NCI-H1092 treated with DMSO at 0.1 percent for 48 hours (cell line): ENCODE measurements around the gene GADD45G.

Experiments used
- DNase-seq: peaks from one replicate; lab custom pipeline; 2025; lab: John Stamatoyannopoulos, UW

Gene GADD45G

DNA sequence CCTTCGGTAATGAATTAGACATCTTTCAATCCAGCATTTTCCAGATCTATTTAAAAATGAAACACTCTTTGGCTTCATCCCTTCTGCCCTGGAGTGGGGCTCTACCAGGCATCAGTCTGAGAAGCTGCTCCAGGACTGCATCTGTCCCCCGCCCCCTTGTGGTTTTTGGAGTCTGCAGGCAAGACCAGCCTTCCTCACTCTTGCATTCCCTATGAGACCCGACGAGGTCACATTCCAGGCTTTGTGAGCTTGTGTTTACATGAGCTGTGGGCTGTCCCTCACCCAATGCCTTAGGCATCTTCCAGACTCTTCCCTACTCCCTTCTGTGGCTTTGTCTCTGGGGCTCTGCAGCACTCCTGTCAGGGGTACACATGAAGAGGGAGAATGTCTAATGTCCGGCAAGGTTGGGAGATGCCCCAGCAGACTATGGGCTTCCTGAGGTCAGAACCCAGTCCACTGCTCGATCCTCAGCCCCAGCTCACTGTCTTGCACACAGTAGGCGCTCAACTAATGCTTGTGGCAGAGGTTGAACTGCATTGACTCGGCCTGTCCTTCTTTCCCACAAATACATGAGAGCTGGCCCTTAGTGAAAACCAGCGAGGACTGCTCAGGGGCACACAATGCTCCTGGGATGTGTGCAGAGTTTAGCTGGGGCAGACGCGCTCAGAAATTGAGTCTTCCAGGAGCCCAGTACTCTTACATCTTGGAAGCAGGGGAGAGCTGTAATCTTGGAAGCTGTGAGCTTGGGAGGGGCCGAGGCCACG lies 11.7 kb upstream of the GADD45G start:
- no peak for DNase-seq

DNA sequence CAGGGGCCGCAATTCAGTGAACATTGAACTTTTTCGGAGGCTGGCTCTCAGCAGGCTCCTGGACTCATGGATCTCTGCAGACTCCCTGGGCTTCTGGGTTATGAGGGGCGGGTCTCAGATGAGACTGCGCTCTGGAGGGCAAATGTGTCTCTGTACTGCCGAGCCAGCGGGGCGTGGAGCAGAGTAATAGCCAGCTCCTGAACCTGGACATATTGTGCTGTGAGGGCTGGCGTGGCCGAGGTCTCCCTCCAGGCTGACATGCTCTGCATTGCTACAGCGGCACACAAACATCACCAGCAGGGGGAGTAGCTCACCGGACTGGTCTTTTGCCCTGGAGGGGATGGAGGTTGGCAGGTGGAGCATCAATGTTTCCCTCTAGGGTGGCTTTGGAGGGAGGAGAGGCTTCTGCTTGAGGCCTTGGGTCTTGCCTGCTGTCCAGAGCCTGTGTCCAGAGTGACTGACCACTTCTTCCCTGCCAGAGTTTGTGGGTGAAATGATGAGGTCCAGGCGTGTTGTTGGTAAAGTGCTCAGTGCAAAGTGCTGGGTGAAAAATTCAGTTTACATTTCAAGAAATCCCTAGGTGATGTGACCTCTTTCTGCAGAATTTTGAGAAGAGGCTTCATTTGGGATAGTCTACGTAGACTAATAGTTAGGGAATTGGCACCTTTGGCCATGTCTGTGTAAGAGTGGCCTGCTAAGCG lies 10.9 kb upstream of the GADD45G start:
- no peak for DNase-seq

GRCh38 chr9:89594811-89595550 lies 9.8 kb upstream of the GADD45G start:
- no peak for DNase-seq

DNA sequence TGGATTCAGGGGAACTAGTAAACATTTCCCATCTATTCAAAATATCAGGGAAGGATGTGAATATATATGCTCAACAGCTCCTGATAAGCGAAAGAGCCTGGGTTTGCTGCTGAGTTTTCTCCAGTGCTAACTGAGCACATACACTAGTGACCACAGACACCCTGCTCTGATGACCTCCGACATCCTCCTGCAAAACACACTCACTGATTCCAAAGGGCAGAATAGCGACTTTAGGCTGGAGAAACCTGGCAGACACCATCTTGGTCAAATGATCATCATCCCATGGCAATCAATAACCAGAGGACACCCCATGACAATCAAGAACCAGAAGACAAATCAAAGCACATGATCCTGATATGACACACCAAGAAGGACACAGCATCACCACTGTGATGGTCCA lies 9.2 kb upstream of the GADD45G start:
- no peak for DNase-seq

DNA sequence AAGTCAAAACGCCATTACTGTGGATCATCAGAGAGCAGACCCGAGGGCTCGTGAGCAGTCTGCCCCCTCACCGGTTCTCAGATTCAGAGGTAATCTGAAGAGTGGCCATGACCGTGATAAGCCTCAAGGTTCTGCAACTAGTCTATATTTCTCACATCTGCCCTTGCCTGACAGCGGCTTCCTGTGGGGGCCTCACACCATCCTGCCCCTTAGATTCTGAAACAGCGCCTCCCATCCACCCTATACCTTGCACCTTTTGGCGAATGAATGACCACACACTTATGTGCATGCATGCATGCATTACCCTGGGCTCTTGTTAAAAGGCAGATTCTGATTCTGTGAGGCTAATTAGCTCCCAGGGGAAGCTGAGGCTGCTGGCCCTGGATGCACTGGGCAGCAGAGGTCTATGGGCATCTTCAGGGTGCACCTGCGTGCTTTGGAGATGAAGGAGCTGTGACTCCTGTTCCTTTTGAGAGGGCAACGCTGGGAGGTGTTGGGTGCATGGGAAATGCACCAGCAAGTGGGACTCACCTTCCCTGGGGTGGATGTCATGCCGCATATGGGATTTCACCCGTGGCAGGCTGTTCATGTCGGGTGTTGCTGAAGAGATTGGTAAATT lies 7.8 kb upstream of the GADD45G start:
- DNase-seq = no peak

DNA sequence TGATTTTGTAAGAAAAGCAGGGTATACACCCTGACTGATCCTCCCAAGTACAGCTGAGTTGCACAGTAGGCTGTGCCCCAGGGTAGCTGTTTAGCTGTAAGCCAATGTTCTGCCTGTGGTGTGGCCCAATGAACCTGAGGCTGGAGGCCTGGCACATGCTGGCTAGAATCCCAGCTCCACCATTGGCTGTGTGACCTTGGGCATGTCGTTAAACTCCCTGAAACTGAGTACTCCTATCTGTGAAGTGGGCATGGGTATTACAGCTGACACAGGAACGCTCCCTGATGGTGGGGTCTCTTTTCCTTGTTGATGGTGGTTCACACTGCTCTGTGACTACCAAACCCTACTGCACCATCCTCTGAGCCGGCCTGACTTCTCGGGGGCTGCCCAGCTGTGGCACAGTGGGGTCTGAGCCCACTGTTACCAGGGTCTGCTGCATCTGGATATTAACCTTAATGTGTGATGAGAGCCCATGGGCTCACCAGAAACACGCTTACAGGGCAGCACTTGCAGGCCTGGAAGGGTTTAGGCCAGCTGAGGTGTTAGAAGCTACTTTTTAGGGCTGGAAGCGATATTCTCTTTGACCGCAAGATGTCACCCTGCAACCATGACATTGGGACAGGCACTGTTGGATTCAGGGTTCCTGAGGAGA lies 7.0 kb upstream of the GADD45G start:
- peak; percentile 30 for DNase-seq

GRCh38 chr9:89598363-89598713 lies 6.5 kb upstream of the GADD45G start:
- no peak for DNase-seq

DNA sequence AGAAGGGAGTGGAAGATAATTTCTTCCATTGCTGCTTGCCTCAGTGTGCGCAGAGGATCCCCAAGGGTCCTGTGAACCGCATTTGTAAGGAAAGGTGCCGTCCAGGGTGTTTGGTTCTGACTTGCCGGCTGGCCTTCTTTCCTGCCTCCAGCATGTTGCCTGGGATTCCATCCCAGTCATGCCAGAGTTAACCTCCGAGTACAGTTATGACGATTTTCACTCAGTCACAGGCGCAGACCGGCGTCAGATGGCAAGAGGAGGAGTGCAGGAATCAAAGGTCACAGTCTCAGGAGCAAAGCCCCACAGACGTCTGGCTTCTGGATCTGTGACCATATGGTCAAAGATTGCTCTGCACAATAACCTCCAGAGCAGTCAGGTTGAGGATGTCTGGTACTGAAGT lies 5.9 kb upstream of the GADD45G start:
- DNase-seq = no peak

GRCh38 chr9:89600831-89601230 lies 4.0 kb upstream of the GADD45G start:
- DNase-seq = no peak

DNA sequence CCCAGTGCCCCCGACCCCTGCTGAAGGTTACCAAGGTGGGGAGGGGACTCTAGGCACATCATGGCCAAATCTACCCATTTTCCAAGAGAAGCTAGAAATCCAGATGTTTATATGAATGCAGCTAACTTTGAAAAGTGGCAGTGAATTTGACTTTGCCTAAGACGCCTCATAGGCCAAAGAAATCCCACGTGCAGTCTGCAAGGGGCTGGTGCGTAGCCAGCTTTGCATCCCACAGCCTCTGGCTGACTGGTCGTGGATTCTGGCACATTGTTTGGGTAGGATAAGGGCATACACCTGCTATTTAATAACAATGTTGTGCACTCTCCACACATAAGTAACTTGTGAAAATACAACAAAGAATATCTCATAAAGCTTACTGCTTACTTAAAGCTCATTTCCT lies 3.5 kb upstream of the GADD45G start:
- DNase-seq = no peak

DNA sequence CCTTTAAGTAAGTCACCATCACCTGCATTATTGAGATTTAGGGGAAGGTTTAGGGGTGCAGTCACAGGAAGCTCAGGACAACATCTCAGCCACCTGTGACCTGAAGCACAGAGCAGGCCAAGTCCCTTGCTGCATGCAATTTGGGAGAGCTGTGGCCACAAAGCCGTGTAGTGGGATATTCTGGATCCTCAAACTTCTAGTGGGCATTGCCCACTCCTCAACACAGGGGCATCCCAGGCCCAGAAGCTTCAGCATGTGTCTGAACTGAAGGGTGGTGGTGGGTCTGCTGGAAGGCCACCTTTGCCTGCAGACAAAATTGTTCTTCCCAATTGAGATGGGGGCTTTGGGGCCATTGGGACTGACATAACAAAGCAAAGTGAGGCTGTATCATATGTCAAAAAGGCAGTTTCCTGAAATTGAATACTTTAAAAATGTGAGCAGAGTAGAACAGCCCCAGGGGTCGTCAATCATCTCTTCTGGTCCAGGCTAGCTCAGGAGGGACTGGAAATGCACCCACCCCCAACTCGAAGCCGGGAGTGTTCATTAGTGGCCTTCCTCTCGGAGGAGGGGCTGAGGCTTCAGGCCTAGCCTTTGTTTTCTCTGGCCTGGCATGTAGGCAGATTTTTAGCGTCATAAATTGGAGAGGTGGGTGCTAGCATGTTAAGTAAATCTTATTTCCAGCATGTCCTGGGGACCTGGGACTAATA lies 2.8 kb upstream of the GADD45G start:
- no peak for DNase-seq

DNA sequence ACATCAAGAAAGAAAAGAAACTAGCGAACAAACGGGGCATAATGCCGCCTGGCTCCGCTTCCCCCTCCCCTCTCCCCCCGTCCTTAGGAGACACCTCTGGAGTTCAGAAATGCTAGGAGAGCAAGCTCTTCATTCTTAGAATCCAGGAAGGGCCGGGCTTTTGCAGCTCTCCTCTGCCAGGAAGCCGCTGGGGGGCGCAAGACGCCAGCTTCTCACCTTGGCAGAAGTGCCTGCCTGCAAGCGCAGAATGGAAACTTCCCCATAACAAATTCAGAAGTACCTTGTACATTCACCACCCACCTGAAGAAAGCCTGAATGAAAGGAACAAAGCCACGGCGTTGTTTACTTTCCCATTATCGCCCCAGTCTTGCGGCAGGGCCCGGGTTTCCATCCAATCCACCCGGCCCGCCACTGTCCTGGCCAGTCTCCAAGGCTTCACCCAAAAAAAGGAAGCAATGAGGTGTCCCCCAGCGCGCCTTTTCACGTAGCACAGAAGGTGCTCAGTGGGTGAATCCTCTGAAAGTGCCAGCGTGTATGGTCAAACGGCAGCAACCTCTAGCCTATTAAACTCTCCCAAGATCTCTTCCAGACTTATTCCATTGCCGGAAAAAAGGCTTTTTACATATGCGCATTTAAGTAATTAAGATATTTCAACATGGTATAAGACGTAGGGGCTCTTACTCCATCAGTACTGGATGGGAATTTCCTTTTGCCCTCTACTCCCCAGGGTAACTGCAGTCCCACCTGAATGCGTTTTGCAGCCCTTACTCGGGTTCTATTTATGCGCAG lies 1.6 kb upstream of the GADD45G start:
- DNase-seq = peak; percentile 94

DNA sequence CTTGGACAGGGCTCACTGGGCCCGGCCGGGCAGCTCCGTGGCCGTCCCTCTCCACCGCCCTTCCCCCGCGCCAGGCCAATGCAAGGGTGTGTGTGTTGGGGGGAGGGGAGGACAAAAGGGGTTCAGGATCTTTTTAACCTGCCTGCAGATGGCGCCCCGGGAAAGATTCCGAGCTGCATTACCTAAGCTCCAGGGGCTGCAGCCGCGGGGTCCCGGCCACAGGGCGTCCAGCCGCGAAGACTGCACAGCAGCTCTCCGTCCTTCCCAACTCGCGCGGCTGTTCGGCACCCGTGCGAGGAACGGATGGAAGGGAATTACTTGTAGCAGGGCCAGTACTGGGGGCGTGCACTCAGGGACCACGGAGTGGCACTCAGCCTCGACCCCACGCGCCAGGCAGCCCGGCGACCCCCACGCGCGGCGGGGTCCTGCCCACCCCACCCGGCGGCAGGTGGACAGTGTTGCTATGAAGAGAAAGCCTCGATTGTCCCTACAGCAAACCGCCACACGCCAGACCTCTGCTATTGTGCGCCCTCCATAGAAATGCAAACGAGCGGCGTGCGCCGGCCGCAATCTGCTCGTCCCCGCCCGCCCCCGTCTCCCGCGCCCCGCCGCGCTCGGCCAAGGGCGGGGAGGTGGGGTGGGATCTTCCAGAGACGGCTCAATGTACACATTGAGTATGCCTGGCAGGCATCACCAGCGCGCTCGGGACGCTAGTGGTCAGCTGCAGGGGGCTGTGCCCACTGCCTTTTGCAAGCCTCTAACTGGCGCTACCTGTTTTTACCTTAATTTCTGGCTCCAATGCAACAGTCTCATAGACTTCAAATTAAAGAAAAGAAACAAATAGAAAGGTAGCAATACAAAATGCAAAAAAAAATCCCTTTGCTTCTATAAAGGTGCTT lies 796 bp upstream of the GADD45G start:
- peak; percentile 92 for DNase-seq

- DNase-seq = peak; percentile 40
Observed at GRCh38 chr9:89605465-89606048, 745 bp downstream of the GADD45G start.

- peak; percentile 44 for DNase-seq
Observed at GRCh38 chr9:89606049-89606623, 1.3 kb downstream of the GADD45G start.

- DNase-seq = peak; percentile 58
Observed at GRCh38 chr9:89606624-89607311, 2.0 kb downstream of the GADD45G start.

GRCh38 chr9:89608641-89609335 lies 4.0 kb downstream of the GADD45G start:
- DNase-seq = peak; percentile 48
